SK-N-SH (cell line): ENCODE data around the gene TLR2. TPM values are rescaled to one million over a fixed set of nuclear protein-coding genes. Genes with fewer than 3 reads are reported as not detected.

Source experiments
- CTCF ChIA-PET: fragments of 300-600, 350-600 bp; formaldehyde crosslinking; extraction: SDS; loops from one replicate; lab custom pipeline; 2021; lab: Yijun Ruan, JAX
- POLR2A ChIA-PET: fragments of 350-600 bp; sonication (Branson Sonifier 250); formaldehyde crosslinking; extraction: SDS; loops from one replicate; lab custom pipeline; 2020; ENCODE audit warnings: antibody characterized with exemption, inconsistent platforms; lab: Yijun Ruan, JAX
- DNase-seq: peaks from one replicate; pipeline ENCODE4 v3.0.0; 2012
- H2AFZ ChIP-seq: fragments of 200-600 bp; sonication (generic); 2 replicates; pipeline ENCODE4 v1.8.1; 2016; ENCODE audit warnings: antibody characterized with exemption, mild to moderate bottlenecking, low read depth
- H3F3A ChIP-seq: fragments of 200-600 bp; sonication (generic); replicated peaks from 2 replicates; pipeline ENCODE3; 2016; ENCODE audit warnings: antibody characterized with exemption, mild to moderate bottlenecking; ENCODE audit not compliant: insufficient read depth
- H3K27ac ChIP-seq, 2 experiments: fragments of 200-500 bp in 1 of 2; fragments of 200-600 bp in 1 of 2; sonication (Bioruptor generic) in 1 of 2; sonication (generic), shearing (Covaris generic) in 1 of 2; 2 replicates each; pipeline versions ENCODE4 v1.5.1 to v1.6.1; 2014 to 2016; ENCODE audit warnings: low read depth in 2 of 2, inconsistent platforms in 1 of 2, low read length in 1 of 2, mild to moderate bottlenecking in 1 of 2, mixed read lengths in 1 of 2
- H3K27me3 ChIP-seq: fragments of 200-600 bp; sonication (generic), shearing (Covaris generic); 2 replicates; pipeline ENCODE4 v1.6.1; 2016; ENCODE audit warnings: mixed run types; ENCODE audit not compliant: insufficient read depth
- H3K36me3 ChIP-seq, 2 experiments: fragments of 200-500 bp in 1 of 2; fragments of 200-600 bp in 1 of 2; sonication (Bioruptor generic) in 1 of 2; sonication (generic) in 1 of 2; replicated peaks in 1 of 2; 2 replicates each; pipeline versions ENCODE3 to v1.5.1; 2014 to 2016; ENCODE audit warnings: low read length in 1 of 2, mild to moderate bottlenecking in 1 of 2; ENCODE audit not compliant: insufficient read depth in 2 of 2, control insufficient read depth in 1 of 2
- H3K4me1 ChIP-seq, 2 experiments: fragments of 200-500 bp in 1 of 2; fragments of 200-600 bp in 1 of 2; sonication (Bioruptor generic) in 1 of 2; sonication (generic), shearing (Covaris generic) in 1 of 2; 2 replicates each; pipeline versions ENCODE4 v1.5.1 to v1.6.1; 2014 to 2016; ENCODE audit warnings: low read depth in 1 of 2, low read length in 1 of 2, mixed run types in 1 of 2; ENCODE audit not compliant: insufficient read depth in 2 of 2, control insufficient read depth in 1 of 2
- H3K4me2 ChIP-seq: fragments of 200-600 bp; sonication (generic), shearing (Covaris generic); 2 replicates; pipeline ENCODE4 v1.6.1; 2017; ENCODE audit warnings: mixed run types
- H3K4me3 ChIP-seq, 2 experiments: fragments of 200-500 bp in 1 of 2; fragments of 200-600 bp in 1 of 2; sonication (Bioruptor generic) in 1 of 2; sonication (generic), shearing (Covaris generic) in 1 of 2; 2 replicates each; pipeline versions ENCODE4 v1.5.1 to v1.8.1; 2014 to 2016; ENCODE audit warnings: low read depth in 2 of 2, inconsistent platforms in 1 of 2, low read length in 1 of 2, mild to moderate bottlenecking in 1 of 2, mixed read lengths in 1 of 2, moderate library complexity in 1 of 2
- H3K79me2 ChIP-seq: fragments of 200-600 bp; sonication (generic); 2 replicates; pipeline ENCODE4 v1.8.1; 2017; ENCODE audit warnings: mild to moderate bottlenecking; ENCODE audit not compliant: insufficient read depth
- H3K9ac ChIP-seq: fragments of 200-600 bp; sonication (generic); 2 replicates; pipeline ENCODE4 v1.6.1; 2017; ENCODE audit warnings: mixed run types
- H3K9me2 ChIP-seq: fragments of 200-600 bp; sonication (generic); 2 replicates; pipeline ENCODE4 v1.6.1; 2017; ENCODE audit warnings: mixed run types
- H3K9me3 ChIP-seq: fragments of 200-600 bp; sonication (generic); 2 replicates; pipeline ENCODE4 v1.6.1; 2017; ENCODE audit warnings: mixed run types, mild to moderate bottlenecking, moderate library complexity
- H4K20me1 ChIP-seq: fragments of 200-600 bp; sonication (generic); 2 replicates; pipeline ENCODE4 v1.6.1; 2017; ENCODE audit warnings: mild to moderate bottlenecking, mixed run types; ENCODE audit not compliant: insufficient read depth
- EP300 ChIP-seq, 2 experiments: IDR thresholded peaks; 2 replicates each; pipeline versions ENCODE4 v1.4.0 to v1.6.1; 2012; ENCODE audit warnings: borderline replicate concordance in 1 of 2, low read depth in 1 of 2, low read length in 1 of 2
- FOXM1 ChIP-seq: IDR thresholded peaks from 2 replicates; pipeline ENCODE4 v1.4.0; 2012; ENCODE audit warnings: low read depth, mild to moderate bottlenecking
- GATA2 ChIP-seq: sonication (generic); formaldehyde crosslinking; IDR thresholded peaks from 2 replicates; pipeline ENCODE4 v1.5.0; 2020; ENCODE audit warnings: mild to moderate bottlenecking, missing genetic modification reagents
- JUND ChIP-seq: IDR thresholded peaks from 2 replicates; pipeline ENCODE4 v1.4.0; 2012
- MXI1 ChIP-seq: IDR thresholded peaks from 2 replicates; pipeline ENCODE4 v1.6.1; 2012; ENCODE audit warnings: mild to moderate bottlenecking, low read depth, low read length, improper control_type of control experiment
- NRF1 ChIP-seq: IDR thresholded peaks from 2 replicates; pipeline ENCODE4 v1.6.1; 2012; ENCODE audit warnings: low read depth, mild to moderate bottlenecking, low read length
- PBX3 ChIP-seq: IDR thresholded peaks from 2 replicates; pipeline ENCODE4; 2012
- SIN3A ChIP-seq: IDR thresholded peaks from 2 replicates; pipeline ENCODE4 v1.6.1; 2012; ENCODE audit warnings: low read depth, mild to moderate bottlenecking, low read length, moderate library complexity, borderline replicate concordance
- SMC3 ChIP-seq: IDR thresholded peaks from 2 replicates; pipeline ENCODE4 v1.6.1; 2012; ENCODE audit warnings: low read depth, low read length, improper control_type of control experiment
- YY1 ChIP-seq: IDR thresholded peaks from 2 replicates; pipeline ENCODE4 v1.4.0; 2012; ENCODE audit warnings: low read depth, mild to moderate bottlenecking
- WGBS: methylation state at CpG from one replicate; pipeline ENCODE4 v1.1.6; 2017; ENCODE audit warnings: low lambda C conversion rate; 5-methylcytosine and 5-hydroxymethylcytosine counted together
- polyA plus RNA-seq, 3 experiments: library from polyadenylated mRNA; depleted of rRNA; stranded (reverse); fragments of >200 nt; gene quantifications; 2 replicates each; pipeline ENCODE4 v1.2.3, GENCODE V29; 2012
- TF ChIP-seq, protein P1 (sequence below): fragments of 200-600 bp; sonication (generic); IDR thresholded peaks from 2 replicates; pipeline ENCODE4 v1.6.1; 2017; ENCODE audit warnings: antibody characterized with exemption, mild to moderate bottlenecking, moderate library complexity
- TF ChIP-seq, protein P2 (sequence below): fragments of 150-350 bp; IDR thresholded peaks from 2 replicates; pipeline ENCODE4 v1.6.1; 2017; ENCODE audit warnings: antibody characterized with exemption, low read length, low read depth, borderline replicate concordance

Gene TLR2
- polyA plus RNA-seq, 1 of the 3 experiments (the other 2 are of a cell fraction) = 0.18 TPM

DNA sequence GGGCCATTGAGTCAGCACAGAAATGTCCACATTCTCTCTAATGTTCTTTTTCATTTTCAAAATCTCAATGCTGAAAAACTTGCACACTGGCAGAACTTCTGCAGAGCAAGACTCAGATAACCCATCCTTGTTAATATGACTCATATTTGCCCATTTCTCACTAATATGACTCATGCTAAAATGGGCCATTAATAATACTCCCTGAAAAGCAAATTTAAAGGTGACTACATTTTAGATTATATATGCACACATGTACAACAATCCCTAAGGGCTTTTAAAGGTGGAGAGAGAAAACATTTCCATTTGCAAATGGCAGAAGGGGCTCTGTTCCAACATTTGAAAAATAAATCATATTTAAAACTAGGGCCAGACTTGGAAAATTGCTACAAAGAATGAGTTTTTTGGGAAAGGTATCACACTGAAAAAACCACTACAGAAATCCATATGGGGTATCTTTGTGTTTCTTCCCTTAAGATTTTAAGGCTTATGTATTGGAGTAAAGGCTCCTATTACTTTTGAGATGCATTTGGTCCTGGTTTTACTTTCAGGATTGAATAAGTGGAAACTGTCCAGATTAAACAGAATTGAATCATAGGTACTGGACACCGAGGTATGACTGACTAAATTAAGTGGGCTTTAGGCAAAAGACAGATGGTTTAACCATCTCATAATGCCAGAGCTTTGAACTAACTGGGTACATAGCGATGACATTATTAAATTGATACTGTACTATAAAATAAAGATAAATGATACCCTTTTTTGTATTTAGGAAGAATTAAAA lies 30.0 kb downstream of the TLR2 start (continued):
- peak; percentile 53; the same call in 1 of the 2 replicates for TF ChIP-seq SIN3A
- no peak for TF ChIP-seq GATA2
- TF ChIP-seq FOXM1 = no peak
- no peak for TF ChIP-seq YY1

GRCh38 chr4:153722036-153722435 lies 38.0 kb downstream of the TLR2 start:
- POLR2A ChIA-PET = no interaction called here
- Histone ChIP-seq H3F3A (no peaks in the 10 kb centered on the region), H3K9me2 (no peaks in the 10 kb centered on the region), H3K27me3 (no peaks in the 10 kb centered on the region), H3K9me3 (0 out of 2 replicates have a peak, but pooled peaks cover 3% of the 10 kb centered on the region), H3K4me3 (no peak overlapping the region), H3K36me3 (no peaks in the 10 kb centered on the region), H2AFZ (no peak overlapping the region), H3K27ac (no peak overlapping the region), H3K4me1 (no peaks in the 10 kb centered on the region), H3K9ac (no peak overlapping the region), H3K4me2 (no peak overlapping the region), H3K79me2 (no peaks in the 10 kb centered on the region), H4K20me1 (no peaks in the 10 kb centered on the region)
- WGBS = 86% methylated on average over 1 of the region's 1 CpG
- CTCF ChIA-PET = interaction anchor here (0.9 to 3.4 kb wide), 6 partner anchors 21 to 78 kb away, joined by 3 to 15 read pairs (median 4); partner anchors contain the start of gene TLR2
- no peak for TF ChIP-seq SMC3
- TF ChIP-seq EP300 (IDR thresholded peaks at IDR 0.05; ENCODE audit: borderline replicate concordance in 1 of 2, low read depth in 1 of 2, low read length in 1 of 2) = no peak
- no peak for TF ChIP-seq JUND
- TF ChIP-seq NRF1 = no peak
- TF ChIP-seq PBX3 = no peak
- TF ChIP-seq, protein P1, sequence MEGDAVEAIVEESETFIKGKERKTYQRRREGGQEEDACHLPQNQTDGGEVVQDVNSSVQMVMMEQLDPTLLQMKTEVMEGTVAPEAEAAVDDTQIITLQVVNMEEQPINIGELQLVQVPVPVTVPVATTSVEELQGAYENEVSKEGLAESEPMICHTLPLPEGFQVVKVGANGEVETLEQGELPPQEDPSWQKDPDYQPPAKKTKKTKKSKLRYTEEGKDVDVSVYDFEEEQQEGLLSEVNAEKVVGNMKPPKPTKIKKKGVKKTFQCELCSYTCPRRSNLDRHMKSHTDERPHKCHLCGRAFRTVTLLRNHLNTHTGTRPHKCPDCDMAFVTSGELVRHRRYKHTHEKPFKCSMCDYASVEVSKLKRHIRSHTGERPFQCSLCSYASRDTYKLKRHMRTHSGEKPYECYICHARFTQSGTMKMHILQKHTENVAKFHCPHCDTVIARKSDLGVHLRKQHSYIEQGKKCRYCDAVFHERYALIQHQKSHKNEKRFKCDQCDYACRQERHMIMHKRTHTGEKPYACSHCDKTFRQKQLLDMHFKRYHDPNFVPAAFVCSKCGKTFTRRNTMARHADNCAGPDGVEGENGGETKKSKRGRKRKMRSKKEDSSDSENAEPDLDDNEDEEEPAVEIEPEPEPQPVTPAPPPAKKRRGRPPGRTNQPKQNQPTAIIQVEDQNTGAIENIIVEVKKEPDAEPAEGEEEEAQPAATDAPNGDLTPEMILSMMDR = no peak
- DNase-seq = no peak

- no peaks in the 10 kb centered on the region for H4K20me1 ChIP-seq
- no peaks in the 10 kb centered on the region for H3K9me2 ChIP-seq
- no peaks in the 10 kb centered on the region for H3K27me3 ChIP-seq
- no peaks in the 10 kb centered on the region for H3K9me3 ChIP-seq
- H3K4me1 ChIP-seq = no peaks in the 10 kb centered on the region; a peak in 1 of 4 replicates
- H2AFZ ChIP-seq = no peak overlapping the region
- CTCF ChIA-PET = interaction anchor here (1.5 kb wide), 1 partner anchor 25 kb away, joined by 4 read pairs; no protein-coding TSS in a partner anchor
- DNase-seq = no peak
- H3F3A ChIP-seq = no peaks in the 10 kb centered on the region
- TF ChIP-seq, protein P2, sequence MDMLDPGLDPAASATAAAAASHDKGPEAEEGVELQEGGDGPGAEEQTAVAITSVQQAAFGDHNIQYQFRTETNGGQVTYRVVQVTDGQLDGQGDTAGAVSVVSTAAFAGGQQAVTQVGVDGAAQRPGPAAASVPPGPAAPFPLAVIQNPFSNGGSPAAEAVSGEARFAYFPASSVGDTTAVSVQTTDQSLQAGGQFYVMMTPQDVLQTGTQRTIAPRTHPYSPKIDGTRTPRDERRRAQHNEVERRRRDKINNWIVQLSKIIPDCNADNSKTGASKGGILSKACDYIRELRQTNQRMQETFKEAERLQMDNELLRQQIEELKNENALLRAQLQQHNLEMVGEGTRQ = no peak
- no peak for TF ChIP-seq MXI1
- no peaks in the 10 kb centered on the region for H3K36me3 ChIP-seq
- POLR2A ChIA-PET = no interaction called here
- H3K4me2 ChIP-seq = no peak overlapping the region
- H3K27ac ChIP-seq = no peak overlapping the region
- no peak overlapping the region for H3K9ac ChIP-seq
- no peak overlapping the region for H3K4me3 ChIP-seq
- WGBS = 87% methylated on average over 5 of the region's 5 CpGs
- no peaks in the 10 kb centered on the region for H3K79me2 ChIP-seq
These were observed 40.5 kb downstream of the TLR2 start for GRCh38 chr4:153724606-153725005.
